Retina (tissue), 1 donor: ENCODE data around the gene MFGE8.

Source experiments
- DNase-seq: peaks from one replicate; pipeline ENCODE4 v3.0.0-alpha.2; 2016

The MFGE8 gene

DNA sequence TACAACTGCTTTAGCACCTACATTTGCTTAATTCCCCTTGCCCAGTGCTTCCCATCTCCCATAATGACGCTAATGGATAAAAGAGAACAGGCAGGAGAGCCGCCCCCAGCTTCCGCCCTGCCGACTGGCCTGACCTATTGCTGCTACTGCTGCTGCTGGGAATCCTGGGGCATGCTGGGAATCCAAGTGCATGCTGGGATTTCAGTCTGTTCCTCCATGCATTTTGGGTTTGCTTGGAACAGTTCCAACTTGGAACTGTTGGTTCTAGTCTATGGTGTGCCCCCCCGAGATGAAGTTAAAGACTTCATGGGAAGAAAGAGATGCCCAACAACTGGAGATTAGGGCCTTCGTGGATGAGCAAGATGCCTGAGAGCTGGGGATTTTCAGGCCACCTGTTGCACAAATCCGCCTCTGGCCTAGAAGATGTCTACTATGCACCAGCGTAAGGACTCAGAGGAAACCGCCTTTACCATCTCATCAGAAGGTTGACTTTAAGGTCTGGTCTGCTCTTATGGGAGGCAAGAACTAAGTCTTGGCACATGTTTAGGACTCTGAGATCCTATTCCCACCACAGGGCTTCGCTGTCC lies 46.8 kb downstream of the MFGE8 start:
- DNase-seq = no peak

DNA sequence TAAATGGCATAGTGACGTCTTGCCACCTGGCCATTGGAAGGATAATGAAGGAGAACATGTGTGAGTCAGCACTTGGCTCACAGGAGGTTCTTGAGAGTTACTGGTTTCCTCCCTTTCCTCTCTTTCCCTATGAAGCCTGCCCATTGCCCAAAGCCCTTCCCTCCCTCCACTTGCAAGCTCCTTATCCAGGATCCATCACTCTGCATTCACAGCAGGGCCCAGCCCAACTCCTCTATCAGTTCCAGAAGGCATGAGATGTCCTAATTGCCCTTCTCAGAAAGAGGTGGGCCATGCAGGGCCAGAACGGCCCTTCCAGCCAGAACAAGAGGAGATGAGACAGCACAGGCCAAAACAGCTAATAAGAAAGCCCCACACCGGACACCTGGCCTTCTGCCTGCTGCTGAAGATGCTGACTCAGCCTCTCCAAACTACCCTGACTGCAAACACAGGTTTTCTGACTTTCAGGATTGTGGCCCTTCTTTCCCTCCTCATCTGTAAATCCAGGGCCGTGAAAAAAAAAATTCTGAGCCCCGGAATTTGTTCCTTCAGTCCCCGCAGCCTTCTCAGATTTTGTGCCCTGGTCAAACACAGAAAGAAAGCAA lies 47.6 kb downstream of the MFGE8 start:
- no peak for DNase-seq

DNA sequence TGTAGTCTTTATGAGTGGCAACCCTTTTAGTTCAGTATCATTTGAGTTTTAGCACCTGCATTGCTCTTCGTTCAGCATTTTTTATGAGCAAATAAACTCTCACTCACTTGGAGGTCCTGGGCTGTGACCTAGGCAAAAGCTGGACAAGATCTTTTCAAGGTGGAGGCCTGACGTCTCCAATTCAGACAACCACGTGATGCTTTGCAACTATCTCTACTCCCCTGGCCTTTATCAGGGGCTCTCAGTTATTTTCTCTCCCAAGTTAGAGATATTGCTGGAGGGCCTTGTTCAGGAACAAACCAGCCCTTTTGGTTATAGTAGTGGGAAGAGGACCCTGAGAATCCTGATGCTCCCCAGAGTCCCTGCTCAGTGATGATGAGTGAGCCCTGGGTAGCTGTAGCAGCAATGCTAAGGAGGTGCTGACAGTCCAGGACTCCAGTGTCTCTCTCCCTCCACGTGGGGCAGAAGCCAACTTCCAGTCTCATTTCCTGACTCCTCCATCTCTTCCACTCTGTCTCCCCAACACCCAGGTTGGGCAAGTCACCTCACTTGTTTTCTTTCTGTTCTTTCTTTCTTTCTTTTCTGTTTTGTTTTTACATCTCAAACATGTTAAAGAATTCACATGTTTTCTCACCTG lies 48.2 kb downstream of the MFGE8 start:
- DNase-seq = no peak

DNA sequence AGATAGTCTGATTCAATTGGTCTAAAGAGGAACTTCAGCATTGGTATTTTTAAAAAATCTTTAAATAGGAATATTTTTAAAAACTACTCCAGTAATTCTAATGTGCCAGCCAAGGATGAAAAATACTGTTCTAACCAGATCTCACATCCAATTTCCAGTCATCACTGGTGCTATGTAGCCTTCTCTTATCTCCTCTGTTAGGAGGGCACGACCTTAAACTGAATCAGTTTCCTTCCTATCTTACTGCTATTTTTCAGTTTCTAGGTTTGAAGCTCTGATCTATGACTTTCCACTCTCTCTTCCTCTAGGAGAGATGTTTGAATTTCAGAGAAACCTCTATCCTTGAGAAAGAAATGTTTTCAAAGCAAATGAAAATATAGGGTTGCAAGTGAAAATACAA lies 49.8 kb downstream of the MFGE8 start:
- no peak for DNase-seq

DNA sequence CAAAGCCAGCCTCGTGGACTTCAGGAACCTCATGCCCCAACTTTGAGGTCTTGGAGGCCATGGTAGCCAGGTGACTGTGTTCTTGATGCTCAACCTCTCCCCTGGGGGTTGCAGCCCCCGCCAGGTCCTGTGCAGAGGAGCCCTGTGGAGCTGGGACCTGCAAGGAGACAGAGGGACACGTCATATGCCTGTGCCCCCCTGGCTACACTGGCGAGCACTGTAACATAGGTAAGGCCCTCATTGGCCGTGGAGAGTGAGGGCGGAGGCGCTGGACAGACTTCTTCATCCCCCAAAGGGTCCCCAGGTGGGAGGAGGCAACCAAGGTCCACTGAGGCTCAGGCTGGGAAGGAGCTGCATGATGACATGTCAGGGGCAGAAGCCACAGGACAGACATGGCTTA lies 53.0 kb downstream of the MFGE8 start:
- DNase-seq = no peak

DNA sequence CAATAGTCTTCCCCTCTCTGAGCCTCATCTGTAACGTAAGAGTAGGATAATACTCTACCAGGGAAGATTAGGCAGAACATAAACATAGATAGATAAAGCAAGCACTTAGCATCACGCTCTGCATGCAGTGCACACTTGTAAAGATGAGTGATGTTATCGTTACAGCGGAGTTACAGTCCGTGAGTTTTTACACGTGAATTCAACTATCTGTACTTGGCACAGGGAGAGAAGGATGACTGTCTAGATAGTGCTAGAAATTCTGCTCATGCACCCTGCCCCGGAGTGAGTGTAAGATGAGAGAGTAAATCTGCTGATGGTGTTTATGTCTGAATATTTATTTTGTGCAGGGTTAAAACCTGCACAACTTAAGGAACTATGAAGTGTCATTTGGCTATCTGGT lies 53.6 kb downstream of the MFGE8 start:
- DNase-seq = no peak

DNA sequence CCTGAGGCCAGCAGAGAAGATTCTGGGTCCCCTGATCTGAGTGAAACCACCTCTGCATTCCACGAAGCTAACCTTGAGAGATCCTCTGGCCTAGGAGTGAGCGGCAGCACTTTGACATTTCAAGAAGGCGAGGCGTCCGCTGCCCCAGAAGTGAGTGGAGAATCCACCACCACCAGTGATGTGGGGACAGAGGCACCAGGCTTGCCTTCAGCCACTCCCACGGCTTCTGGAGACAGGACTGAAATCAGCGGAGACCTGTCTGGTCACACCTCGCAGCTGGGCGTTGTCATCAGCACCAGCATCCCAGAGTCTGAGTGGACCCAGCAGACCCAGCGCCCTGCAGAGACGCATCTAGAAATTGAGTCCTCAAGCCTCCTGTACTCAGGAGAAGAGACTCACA lies 54.2 kb downstream of the MFGE8 start:
- no peak for DNase-seq

DNA sequence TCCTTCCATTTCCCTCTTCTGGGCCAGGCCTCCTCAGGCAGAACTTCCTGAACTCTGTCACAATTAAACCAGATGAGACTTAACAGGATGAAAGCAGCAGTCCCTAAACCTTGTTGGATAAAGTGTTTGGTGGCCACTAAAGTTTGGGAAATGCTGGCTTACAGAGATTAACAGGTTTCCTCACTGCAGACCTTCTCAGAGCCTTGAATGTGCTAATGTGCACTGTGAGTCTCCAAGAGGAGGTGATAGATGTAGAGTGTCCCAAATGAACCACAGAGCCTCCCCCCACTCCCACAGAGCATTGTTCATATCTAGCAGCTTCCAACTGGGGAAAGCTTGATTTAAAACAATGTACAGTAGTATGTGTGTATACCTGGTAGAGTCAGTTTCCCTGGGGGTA lies 60.7 kb downstream of the MFGE8 start:
- DNase-seq = no peak

DNA sequence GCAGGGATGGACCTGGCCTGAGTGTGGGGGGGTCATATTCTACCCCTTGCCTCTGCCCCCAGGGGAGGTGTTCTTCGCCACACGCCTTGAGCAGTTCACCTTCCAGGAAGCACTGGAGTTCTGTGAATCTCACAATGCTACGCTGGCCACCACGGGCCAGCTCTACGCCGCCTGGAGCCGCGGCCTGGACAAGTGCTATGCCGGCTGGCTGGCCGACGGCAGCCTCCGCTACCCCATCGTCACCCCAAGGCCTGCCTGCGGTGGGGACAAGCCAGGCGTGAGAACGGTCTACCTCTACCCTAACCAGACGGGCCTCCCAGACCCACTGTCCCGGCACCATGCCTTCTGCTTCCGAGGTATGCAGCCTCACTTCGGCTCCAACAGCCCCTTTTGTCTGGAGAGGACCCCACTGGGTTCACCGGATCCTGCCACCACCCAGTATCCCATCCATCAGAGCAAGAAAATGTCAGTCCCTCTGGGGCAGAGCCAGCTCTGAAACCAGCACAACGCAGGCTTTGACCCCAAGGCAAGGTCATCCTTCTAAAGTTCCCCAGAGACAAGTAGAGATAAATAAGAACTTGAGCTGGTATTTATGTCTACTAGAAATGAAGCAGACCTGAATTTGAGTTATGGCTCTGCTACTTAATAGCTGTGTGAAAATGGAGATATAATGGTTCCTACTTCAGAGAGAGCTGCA lies 63.7 kb downstream of the MFGE8 start:
- DNase-seq = no peak
